HG03469 (cell line): Measurements from ENCODE around the gene ATG4C.

Experiments
- ATAC-seq: cut with Tn5 transposase; IDR thresholded peaks from one replicate; pipeline ENCODE4 v1.9.1; 2021; ENCODE audit warnings: mild to moderate bottlenecking, moderate library complexity, moderate number of reproducible peaks; ENCODE audit not compliant: unreplicated experiment

Gene ATG4C

DNA sequence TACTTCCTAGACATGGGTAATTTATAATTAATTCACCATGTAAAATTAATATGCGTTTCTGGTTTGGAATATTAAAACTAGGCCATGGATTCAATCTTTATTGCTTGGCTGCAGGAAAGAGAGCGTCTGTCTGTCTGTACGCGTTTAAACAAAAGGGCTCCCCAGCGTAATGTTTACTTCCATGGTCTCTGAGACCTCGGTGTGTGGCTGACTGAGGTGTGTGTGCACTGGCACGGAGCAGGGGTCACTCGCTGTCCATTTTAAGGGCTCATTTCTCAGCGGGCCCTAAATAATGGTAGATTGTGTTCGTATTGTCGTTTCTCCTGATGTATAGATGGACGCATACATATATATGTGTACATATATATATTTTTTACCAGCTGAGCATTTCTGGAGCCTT, 119.6 kb downstream of the ATG4C start:
- ATAC-seq: no peak

DNA sequence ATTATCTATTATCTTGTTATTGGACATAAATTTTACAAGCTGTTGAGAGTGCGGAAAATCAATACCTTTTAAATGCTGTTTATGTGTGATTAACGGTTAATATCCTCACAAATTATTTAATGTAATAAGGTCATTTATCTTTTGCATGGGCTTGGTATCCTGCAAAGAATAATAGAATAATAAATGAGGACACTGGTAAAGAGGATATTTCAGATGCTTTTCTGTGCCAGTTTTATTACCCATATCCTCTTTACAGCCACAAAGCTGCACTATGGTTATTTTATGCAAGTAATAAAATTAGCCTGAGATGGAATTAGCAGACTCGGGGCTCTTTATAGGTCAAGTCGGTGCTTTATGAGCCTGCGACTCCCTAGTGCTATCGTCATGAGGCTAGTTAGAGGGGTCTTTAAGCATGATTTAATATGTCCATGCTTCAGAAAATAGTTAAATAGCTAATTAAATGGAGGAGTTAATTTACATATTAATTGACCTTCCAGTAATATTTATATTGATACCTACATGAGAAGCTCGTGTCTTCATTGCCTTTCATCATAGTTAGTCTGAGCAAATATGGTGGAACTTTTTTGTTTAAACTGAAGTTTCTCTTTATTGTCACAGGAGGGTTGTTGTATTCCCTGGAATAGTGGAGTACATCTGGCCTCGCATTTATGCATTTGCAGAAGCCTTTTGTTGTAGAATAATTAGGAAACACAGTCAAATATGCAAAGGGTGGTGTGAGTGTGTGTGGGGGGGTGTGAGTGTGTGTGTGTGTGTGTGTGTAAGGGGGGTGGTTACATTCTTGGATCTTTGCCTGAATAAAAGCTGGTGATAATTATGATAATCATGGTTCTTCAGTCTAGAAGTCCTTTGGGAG, 120.3 kb downstream of the ATG4C start:
- no peak for ATAC-seq

- no peak for ATAC-seq
These were observed 120.9 kb downstream of the ATG4C start for GRCh38 chr1:62904856-62905225.

DNA sequence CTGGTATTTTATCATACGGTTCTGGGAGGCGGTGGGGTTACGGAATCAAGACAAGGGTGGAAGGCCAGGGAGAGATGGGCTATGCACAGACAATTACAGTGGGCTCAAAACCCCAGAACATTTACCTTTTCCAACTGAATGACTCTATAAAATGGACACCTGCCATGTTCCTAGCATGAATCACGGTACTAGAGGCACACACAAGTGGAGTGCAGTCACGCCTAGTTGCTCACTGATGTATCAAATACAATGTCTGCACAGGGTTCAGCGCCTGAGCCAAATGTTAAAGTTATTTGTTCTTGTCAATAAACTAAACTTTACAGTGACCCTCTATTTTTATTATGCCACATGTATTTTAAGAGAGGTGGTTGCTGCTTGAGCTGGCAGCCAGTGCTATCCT, 121.4 kb downstream of the ATG4C start:
- no peak for ATAC-seq

GRCh38 chr1:62905872-62906271, 121.9 kb downstream of the ATG4C start:
- no peak for ATAC-seq

- no peak for ATAC-seq
These were observed 122.5 kb downstream of the ATG4C start for GRCh38 chr1:62906428-62906886.

DNA sequence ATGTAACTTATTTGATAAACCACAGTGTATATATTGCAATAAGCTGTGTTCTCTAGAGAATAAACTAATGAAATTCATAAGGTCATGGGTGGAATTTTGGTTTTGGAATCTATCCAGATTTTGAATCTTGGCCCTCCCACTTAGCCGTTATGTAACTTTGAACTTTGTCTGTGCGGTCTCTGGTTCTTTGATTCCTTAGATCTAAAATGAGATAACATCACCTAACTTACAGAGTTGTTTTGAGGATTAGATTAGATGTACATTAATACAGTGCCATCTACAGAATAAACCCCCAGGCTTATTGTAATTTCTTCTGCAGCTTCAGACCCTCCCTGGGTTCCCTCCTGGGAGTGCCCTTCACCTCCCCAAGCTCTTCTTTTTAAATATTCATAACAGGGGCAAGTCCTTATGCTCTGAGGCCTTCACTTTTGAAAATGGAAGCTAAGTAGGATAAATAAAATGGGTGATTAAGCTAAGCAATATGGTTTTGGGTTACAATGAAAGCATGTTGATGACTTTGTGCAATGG, 124.3 kb downstream of the ATG4C start:
- no peak for ATAC-seq

- no peak for ATAC-seq
These were observed 128.2 kb downstream of the ATG4C start for GRCh38 chr1:62912028-62912638.
